ENCODE data around the gene FGF14.

DNA sequence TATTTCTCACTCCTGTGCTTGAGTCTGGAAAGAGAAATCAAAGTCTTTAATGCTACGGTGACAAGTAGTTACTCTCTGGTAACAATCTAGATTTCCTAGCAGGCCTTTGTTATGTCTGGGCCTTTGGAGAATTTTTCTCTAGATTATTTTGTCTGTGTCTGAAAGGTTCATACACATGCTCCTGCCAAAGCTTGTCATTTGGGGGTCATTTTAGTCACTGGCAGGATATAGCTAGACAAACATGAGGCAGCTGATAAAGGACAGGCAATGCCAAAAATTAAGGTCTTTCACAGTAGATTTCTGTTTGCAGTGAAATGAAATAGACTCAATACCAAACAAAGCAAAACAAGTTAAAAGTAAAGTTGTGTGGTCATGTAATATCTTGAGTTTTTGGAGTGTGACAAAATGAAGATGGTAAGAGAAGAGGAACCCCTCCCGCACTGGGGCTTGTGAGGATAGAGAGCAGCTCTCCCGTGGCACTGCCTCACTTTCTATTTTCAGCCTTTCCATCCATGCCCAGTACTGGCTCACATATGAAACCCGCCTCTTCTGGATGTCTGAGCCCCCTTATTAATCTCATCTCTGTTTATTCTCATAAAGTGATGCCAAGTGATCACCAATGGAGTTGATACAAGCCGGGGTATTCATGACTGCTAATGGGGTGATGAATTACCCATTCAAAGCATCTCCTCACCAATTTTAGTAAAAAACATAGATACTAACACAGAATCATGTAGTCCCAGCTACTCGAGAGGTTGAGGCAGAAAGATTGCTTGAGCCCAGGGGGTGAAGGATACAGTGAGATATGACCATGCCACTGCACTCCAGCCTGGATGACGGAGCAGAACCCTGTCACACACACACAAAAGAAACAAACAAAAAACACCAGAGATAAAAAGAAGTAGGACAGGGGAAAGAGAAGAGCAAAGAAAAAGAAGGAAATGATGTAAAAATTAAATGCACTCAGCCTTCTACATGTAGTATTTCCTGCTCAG lies 389.3 kb downstream of the FGF14 start:
- TF ChIP-seq CTCF (conservative IDR thresholded peaks at IDR 0.05) (no peak), ZFX (IDR thresholded peaks at IDR 0.05) (no peak)

All from C4-2B (cell line).